Lower lobe of right lung (tissue), 2 donors: ENCODE measurements around the gene STAM. TPM values are rescaled to one million over a fixed set of nuclear protein-coding genes. Genes with fewer than 3 reads are reported as not detected.

Experiments
- ATAC-seq, 2 donors: fragments of 200-7000 bp; cut with Tn5 transposase; one replicate each; pipeline ENCODE4 v1.9.1; 2020 to 2022; ENCODE audit warnings: mild to moderate bottlenecking in 2 of 2, moderate library complexity in 2 of 2
- DNase-seq: peaks from one replicate; pipeline ENCODE4 v3.0.0-alpha.2; 2020
- H3K27ac ChIP-seq: fragments of 200-600 bp; one replicate; pipeline ENCODE4 v1.8.0; 2022
- H3K27me3 ChIP-seq: fragments of 200-600 bp; one replicate; pipeline ENCODE4 v1.8.0; 2022; ENCODE audit warnings: low read depth
- H3K36me3 ChIP-seq: fragments of 200-600 bp; one replicate; pipeline ENCODE4 v1.8.0; 2022; ENCODE audit warnings: mild to moderate bottlenecking
- H3K4me1 ChIP-seq: fragments of 200-600 bp; one replicate; pipeline ENCODE4 v1.8.0; 2022
- H3K4me3 ChIP-seq: fragments of 200-600 bp; one replicate; pipeline ENCODE4 v1.8.0; 2022; ENCODE audit warnings: mild to moderate bottlenecking
- H3K9me3 ChIP-seq: fragments of 200-600 bp; one replicate; pipeline ENCODE4 v1.8.0; 2022
- CTCF ChIP-seq: fragments of 200-600 bp; IDR thresholded peaks from one replicate; pipeline ENCODE4 v1.8.0; 2022; ENCODE audit warnings: antibody characterized with exemption, mild to moderate bottlenecking
- intact Hi-C: fragments of 100-400 bp; cut with DNase I; formaldehyde crosslinking; loops from one replicate; pipeline ENCODE4 v1.11.0; 2022
- long read RNA-seq: library from polyadenylated mRNA; unstranded; transcript quantifications from one replicate; pipeline ENCODE4 v2.0.0, GENCODE V29; 2021
- total RNA-seq: library from RNA; stranded (reverse); fragmentation: NEBNext Ultra II Directional; extraction: Animal tissue kit (Norgen Biotek cat#: 25700); gene quantifications from one replicate; pipeline ENCODE4 v1.2.1, GENCODE V29; 2021
- donor health status: DM: no; HTN: yes; CAD: no; lungs with severe emphysema.

Gene STAM
- 30.3 TPM for total RNA-seq
- long read RNA-seq, transcript STAM-202 (14 exons, 2,972 nt): major isoform, 31 of 42 reads
- long read RNA-seq, partial matches to known transcripts: 5 of 42 reads
- long read RNA-seq, other reads (novel, unspliced or antisense): 6 of 42 reads

- TF ChIP-seq CTCF: no peak
- H3K4me1 ChIP-seq: peaks cover 54% of the 10 kb centered on the region
- peaks cover 2% of the 10 kb centered on the region for H3K9me3 ChIP-seq
- peak within 1 kb of the TSS; percentile 80 for H3K4me3 ChIP-seq
- no peaks in the 10 kb centered on the region for H3K27me3 ChIP-seq
- no peaks in the 10 kb centered on the region for H3K36me3 ChIP-seq
- peak; percentile 92 for DNase-seq
- peak; percentile 93 to 94 for ATAC-seq
- intact Hi-C loops: no loop called here
- peak within 1 kb of the TSS; percentile 98 for H3K27ac ChIP-seq
Measured at GRCh38 chr10:17643755-17644484, at the start of gene STAM. TSS of gene STAM (plus strand) at chr10:17644151. CDS start at chr10:17644340, 189 bp downstream.

- Histone ChIP-seq H3K36me3 (no peaks in the 10 kb centered on the region), H3K4me3 (no peak overlapping the region), H3K27ac (no peak overlapping the region), H3K27me3 (no peaks in the 10 kb centered on the region), H3K9me3 (no peaks in the 10 kb centered on the region), H3K4me1 (no peaks in the 10 kb centered on the region)
- no peak for TF ChIP-seq CTCF
- intact Hi-C loops: no loop called here
- DNase-seq: no peak
- ATAC-seq: no peak
Measured at GRCh38 chr10:17597386-17597785, 46.6 kb upstream of the STAM start.

GRCh38 chr10:17599089-17599488 lies 44.9 kb upstream of the STAM start:
- ATAC-seq (no peak), DNase-seq (no peak)
- Histone ChIP-seq H3K36me3 (no peaks in the 10 kb centered on the region), H3K4me1 (no peaks in the 10 kb centered on the region), H3K27ac (no peak overlapping the region), H3K27me3 (no peaks in the 10 kb centered on the region), H3K4me3 (no peak overlapping the region), H3K9me3 (no peaks in the 10 kb centered on the region)
- intact Hi-C loops: no loop called here
- peak; percentile 25 for TF ChIP-seq CTCF

GRCh38 chr10:17605936-17606335 lies 38.0 kb upstream of the STAM start:
- H3K9me3 ChIP-seq: no peaks in the 10 kb centered on the region
- no peaks in the 10 kb centered on the region for H3K27me3 ChIP-seq
- no peak overlapping the region for H3K4me3 ChIP-seq
- ATAC-seq: no peak
- no peak for TF ChIP-seq CTCF
- no peak for DNase-seq
- no peak overlapping the region for H3K27ac ChIP-seq
- H3K36me3 ChIP-seq: no peaks in the 10 kb centered on the region
- intact Hi-C loops: loop anchor here (10.0 kb wide), 1 partner anchor 139 kb away; no protein-coding TSS in a partner anchor
- H3K4me1 ChIP-seq: peaks cover 4% of the 10 kb centered on the region

GRCh38 chr10:17606547-17607040 lies 37.4 kb upstream of the STAM start:
- H3K27me3 ChIP-seq: no peaks in the 10 kb centered on the region
- intact Hi-C loops: loop anchor here (10.0 kb wide), 1 partner anchor 138 kb away; no protein-coding TSS in a partner anchor
- H3K36me3 ChIP-seq: no peaks in the 10 kb centered on the region
- DNase-seq (no peak), ATAC-seq (no peak)
- peaks cover 4% of the 10 kb centered on the region for H3K4me1 ChIP-seq
- no peaks in the 10 kb centered on the region for H3K9me3 ChIP-seq
- no peak overlapping the region for H3K4me3 ChIP-seq
- TF ChIP-seq CTCF: no peak
- H3K27ac ChIP-seq: no peak overlapping the region
